GM10266 (cell line): ENCODE measurements around the gene PYROXD2.
A peak's percentile ranks its signal among the peaks of the same experiment; 100 is the strongest.

Experiments
- DNase-seq: peaks from one replicate; pipeline ENCODE4 v3.0.0; 2012; ENCODE audit errors: extremely low spot score
- TF ChIP-seq, protein P1 (sequence below): IDR thresholded peaks from 2 replicates; pipeline ENCODE4 v1.5.1; 2012; ENCODE audit warnings: mild to moderate bottlenecking, low read depth; ENCODE audit not compliant: control insufficient read depth, insufficient read depth; ENCODE audit errors: missing control alignments

Gene PYROXD2

DNA sequence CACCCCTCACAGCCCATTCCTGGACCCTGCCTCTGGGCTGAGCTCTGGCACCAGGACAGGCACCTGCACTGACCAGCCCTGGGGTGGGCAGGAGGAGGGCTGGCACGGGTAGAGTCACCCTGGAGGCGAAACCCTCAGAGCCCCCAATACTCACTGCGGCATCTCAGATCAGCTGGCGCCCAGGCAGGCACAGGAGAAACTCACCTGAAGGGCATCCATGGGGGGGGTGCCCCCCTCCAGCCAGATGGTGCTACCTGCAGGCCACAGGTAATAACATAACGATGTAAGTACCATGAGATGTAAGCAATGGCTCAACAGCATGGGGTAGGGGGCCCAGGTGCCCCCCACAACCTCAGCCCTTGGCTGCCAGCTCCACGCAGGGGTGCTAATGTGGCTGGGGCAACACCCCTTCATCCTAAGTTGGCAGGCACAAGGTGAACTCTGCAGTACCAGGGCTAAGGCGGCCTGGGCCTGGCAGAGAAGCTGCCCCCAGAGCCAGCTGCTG lies 12.1 kb upstream of the PYROXD2 start:
- no peak for DNase-seq
- TF ChIP-seq, protein P1, sequence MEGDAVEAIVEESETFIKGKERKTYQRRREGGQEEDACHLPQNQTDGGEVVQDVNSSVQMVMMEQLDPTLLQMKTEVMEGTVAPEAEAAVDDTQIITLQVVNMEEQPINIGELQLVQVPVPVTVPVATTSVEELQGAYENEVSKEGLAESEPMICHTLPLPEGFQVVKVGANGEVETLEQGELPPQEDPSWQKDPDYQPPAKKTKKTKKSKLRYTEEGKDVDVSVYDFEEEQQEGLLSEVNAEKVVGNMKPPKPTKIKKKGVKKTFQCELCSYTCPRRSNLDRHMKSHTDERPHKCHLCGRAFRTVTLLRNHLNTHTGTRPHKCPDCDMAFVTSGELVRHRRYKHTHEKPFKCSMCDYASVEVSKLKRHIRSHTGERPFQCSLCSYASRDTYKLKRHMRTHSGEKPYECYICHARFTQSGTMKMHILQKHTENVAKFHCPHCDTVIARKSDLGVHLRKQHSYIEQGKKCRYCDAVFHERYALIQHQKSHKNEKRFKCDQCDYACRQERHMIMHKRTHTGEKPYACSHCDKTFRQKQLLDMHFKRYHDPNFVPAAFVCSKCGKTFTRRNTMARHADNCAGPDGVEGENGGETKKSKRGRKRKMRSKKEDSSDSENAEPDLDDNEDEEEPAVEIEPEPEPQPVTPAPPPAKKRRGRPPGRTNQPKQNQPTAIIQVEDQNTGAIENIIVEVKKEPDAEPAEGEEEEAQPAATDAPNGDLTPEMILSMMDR = no peak

DNA sequence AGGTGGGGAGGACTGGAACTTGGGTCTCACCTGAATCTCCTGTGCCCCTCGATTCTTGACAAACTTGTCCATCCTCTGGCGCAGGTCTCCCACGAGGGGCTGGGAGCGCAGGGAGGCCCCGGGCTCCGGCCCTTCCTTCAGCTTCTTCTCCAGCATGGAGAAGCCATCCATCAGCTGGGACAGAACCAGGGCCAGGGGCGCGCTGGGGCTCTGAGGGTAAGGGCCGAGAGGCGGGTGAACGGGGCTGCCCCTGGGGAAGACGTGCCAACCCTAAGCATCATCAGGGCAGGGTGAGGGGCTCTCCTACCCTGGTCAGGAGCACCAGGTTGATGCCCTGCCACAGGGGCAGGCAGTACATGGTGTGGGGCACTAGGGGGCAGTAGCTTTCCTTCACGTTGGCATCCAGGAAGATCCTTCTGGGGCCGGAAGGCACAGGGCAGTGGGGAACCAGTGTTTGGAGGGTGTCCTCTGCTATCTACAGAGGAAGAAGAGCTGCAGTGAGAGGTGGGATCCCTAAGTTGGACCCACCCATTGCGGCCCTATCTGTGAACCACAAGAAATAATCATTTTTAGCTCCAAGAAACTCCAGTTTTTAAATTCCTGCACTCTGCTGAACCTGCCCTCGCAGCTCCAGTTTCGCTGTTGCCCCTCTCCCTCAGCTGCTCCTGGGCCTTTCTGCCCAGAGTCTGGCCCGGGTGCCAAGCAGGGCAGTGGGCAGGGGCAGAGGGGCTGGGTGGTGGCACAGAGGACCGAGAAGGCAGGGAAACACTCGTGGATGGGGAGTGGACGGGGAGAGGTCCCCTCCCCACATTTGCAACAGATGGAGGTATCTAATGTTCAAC lies 10.8 kb upstream of the PYROXD2 start:
- TF ChIP-seq, protein P1 = peak; percentile 73
- peak; percentile 64 for DNase-seq

DNA sequence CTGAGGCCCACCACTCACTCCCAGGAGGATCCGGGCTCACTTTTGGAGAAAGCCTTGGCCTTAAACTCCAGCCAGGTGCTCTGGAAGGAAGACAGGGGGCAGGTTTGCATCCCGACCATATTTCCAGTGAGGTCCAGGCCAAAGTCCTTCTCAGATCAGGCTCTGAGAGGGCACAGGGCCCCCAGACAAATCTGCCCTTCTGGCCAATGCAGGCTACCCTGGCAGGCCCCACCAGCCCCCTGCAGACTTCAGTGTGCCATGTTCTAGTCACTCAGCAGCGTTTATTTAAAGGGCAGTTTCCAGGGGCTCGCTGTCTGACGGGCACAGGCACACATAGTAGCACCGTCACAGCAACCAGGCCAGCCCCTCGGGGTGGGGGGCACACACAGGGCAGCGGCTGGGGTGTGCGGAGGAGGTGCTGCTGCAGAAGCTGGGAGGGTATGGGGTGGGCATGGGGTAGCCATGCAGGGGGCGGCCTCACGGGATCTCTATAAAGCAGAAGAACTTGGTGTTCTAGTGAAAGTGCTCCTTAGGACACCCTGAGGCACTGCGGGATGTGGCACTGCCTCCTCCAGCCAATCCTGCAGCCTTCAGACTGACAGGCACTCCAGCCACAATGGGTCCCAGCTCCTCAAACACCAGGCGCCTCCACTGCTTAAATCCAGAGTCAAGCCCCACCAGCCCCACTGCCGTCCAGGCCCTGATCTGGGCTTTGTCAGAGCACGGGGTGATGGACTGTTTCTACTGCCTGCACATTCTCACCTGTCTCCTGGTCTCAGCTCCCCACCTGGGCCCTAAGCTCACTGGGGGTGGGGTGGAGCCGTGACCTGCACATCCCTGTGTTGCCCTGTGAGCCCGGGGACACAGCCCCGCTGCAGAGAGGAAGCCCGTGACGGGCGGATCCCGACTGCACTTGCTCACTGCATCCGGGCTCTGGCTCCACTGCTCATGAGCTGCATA lies 9.6 kb upstream of the PYROXD2 start:
- DNase-seq = no peak
- TF ChIP-seq, protein P1 = no peak

DNA sequence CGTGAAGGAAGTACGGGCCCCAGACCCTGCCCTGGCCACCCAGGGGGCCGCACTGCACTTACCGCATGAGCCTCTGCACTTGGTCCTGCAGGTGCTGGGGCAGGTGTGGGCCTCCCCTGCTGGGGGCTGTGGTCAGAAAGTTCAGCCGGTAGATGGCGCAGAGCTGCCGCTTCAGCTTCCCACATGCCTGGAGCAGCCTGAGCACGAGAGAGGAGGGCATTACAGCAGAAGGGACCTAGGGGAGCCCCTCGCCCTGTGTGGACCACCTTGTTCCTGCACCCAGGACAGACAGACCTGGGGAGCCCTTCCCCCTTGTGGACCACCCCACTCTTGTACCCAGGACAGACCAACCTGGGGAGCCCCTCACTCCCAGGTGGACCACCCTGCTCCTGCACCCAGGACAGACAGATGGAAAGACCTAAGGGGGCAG lies 8.7 kb upstream of the PYROXD2 start:
- TF ChIP-seq, protein P1 = no peak
- no peak for DNase-seq

DNA sequence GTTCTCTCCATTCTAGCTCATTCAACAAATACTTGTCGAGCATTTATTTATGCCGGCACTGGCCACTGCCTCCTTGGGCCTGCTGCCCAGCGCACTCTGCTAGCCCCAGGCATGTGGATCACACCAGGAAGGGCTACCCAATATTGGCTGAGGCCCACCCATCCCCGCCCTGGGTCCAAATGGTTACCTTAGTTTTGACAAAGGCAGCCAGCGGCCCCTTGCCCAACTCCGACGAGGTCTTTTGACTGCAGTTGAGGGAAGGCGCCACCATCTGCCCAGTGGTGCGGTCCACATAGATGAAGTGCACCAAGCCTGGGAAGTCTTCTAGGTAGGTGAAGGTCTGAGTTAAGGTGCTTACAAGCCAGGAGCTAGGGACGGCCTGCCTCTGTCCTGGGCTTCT lies 7.2 kb upstream of the PYROXD2 start:
- no peak for DNase-seq
- TF ChIP-seq, protein P1 = no peak

DNA sequence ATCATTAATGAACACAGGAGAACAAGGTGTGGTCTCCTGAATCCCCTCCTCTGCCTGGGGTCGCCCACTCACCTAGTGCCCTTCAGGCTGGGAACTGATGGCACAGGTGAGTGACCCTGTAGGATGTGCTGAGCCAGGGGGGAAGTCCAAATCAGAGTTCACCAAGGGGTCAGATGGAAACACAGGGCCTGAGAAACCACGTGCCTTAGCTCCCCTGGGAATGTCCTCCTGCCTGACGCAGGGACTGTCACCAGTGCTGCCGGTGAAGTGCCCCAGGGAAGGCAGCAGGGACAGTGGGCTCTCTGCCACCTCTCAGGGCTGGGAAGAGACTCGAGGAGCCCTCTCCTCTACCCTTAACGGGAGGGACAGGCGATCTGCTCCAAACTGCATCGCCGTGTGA lies 5.8 kb upstream of the PYROXD2 start:
- TF ChIP-seq, protein P1 = no peak
- no peak for DNase-seq
